ENCODE measurements around the gene HGF.

The HGF gene

DNA sequence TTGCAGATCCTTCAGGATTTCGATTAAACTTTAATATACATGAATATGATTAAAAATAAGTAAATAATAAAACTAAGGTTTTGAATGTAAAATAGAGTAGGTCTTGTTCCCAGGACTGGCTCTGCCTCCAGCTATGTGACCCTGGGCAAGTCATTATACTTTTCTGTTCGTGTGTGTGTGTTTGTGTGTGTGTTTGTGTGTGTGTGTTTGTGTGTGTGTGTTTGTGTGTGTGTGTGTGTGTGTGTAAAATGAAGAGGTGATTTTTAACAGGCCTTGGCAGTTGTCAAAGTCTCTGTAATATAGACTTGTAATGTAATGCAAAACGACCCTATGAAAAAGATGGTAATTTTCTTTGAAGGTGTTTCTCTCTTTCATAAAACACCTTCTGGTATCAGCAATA is 79.2 kb downstream of the HGF start:
- H3K27me3 ChIP-seq (ENCODE audit: control insufficient read depth in 1 of 2, insufficient read depth in 2 of 2, low read length in 2 of 2), result no peaks in the 10 kb centered on the region
- H3K27ac ChIP-seq (ENCODE audit: low read depth, low read length), result no peak overlapping the region
- H3K4me1 ChIP-seq (ENCODE audit: insufficient read depth, low read length), result no peaks in the 10 kb centered on the region
- no peak overlapping the region for H3K9ac ChIP-seq (ENCODE audit: low read length)
- H3K9me3 ChIP-seq (ENCODE audit: low read length), result no peaks in the 10 kb centered on the region
- H3K4me3 ChIP-seq (ENCODE audit: low read depth in 1 of 2, low read length in 2 of 2), result no peak overlapping the region
- H3K36me3 ChIP-seq (ENCODE audit: insufficient read depth, low read length), result no peaks in the 10 kb centered on the region

DNA sequence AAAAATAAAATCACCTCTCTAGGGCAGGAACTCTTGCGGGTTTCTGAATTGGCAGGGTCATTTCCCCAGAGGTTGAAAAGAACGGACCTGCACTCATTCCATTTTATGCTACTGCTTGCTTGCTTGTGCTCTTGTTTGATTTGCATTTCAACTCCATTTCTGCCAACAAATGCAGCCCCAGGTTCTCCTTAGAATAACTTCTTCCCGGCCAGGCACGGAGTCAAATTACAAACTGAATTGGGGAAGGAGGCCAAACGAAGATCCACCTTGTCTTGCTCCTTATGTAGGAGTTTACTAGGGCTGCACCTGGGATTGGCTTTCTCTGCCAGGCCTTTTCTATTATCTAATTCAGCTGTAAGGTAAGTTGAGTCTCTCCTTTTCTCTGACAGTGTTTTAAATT is 79.6 kb downstream of the HGF start:
- Histone ChIP-seq H3K9me3 (ENCODE audit: low read length) (no peaks in the 10 kb centered on the region), H3K27me3 (ENCODE audit: control insufficient read depth in 1 of 2, insufficient read depth in 2 of 2, low read length in 2 of 2) (no peaks in the 10 kb centered on the region), H3K9ac (ENCODE audit: low read length) (no peak overlapping the region), H3K4me3 (ENCODE audit: low read depth in 1 of 2, low read length in 2 of 2) (no peak overlapping the region), H3K4me1 (ENCODE audit: insufficient read depth, low read length) (peaks cover under 1% of the 10 kb centered on the region), H3K36me3 (ENCODE audit: insufficient read depth, low read length) (no peaks in the 10 kb centered on the region), H3K27ac (ENCODE audit: low read depth, low read length) (no peak overlapping the region)

DNA sequence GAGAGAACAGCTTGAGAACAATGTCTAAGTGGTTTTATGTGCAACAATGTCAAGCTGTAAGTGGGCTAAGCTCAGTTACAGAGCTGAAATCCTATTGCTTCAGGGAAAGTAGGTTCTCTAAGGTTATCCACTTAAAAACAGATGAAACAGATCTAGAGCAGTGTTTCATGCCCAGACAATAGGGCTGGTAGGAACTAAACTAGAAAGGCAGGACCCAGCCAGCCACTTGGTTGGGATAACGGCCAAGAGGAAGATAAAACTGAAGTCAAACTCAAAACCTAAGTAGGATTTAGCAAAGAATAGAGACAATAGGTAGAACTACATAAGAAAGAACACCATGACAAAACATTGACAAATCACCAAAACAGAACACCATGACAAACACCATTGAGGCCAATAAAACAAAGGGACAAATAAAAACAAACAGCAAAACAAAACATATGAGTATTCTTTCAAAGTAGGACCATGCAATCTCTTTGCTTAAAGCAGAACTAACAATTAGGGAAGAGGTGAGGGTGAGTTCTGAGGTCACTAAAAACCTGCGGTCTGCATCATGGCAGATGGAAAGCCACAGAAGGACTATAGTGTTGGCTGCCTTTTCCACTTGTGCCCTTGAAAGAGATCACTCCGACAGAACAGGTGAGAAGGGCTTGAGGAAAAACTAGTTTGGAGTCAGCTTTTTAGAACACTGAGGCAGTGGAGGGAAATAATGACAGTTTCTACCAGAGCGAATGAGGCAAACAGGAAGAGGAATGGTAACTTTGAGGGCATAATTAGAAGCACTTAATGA is 81.0 kb downstream of the HGF start:
- H3K4me1 ChIP-seq (ENCODE audit: insufficient read depth, low read length), result peaks cover 6% of the 10 kb centered on the region
- H3K27ac ChIP-seq (ENCODE audit: low read depth, low read length), result no peak overlapping the region
- no peak overlapping the region for H3K9ac ChIP-seq (ENCODE audit: low read length)
- no peak overlapping the region for H3K4me3 ChIP-seq (ENCODE audit: low read depth in 1 of 2, low read length in 2 of 2)
- H3K36me3 ChIP-seq (ENCODE audit: insufficient read depth, low read length), result no peaks in the 10 kb centered on the region
- no peaks in the 10 kb centered on the region for H3K9me3 ChIP-seq (ENCODE audit: low read length)
- H3K27me3 ChIP-seq (ENCODE audit: control insufficient read depth in 1 of 2, insufficient read depth in 2 of 2, low read length in 2 of 2), result no peaks in the 10 kb centered on the region

DNA sequence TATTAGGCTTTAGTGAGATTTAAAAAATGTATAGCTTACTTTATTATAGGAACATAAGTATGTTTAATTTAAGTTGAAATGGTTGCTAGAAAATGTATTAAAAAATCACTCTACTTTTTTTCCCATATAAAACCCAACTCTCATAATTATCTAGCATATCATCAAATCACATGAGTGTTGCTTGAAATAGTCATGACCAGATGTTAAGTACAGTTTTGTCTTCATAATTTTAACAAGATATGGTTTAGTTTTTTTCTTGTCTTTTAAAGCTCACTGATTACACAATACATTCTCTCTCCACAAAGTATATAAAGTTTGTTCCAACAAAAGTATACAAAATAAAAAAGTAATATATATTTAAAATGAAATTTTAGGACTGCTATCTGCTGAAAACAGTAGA is 82.8 kb downstream of the HGF start:
- no peak overlapping the region for H3K9ac ChIP-seq (ENCODE audit: low read length)
- peaks cover 6% of the 10 kb centered on the region for H3K4me1 ChIP-seq (ENCODE audit: insufficient read depth, low read length)
- H3K9me3 ChIP-seq (ENCODE audit: low read length), result no peaks in the 10 kb centered on the region
- H3K36me3 ChIP-seq (ENCODE audit: insufficient read depth, low read length), result no peaks in the 10 kb centered on the region
- no peak overlapping the region for H3K4me3 ChIP-seq (ENCODE audit: low read depth in 1 of 2, low read length in 2 of 2)
- H3K27ac ChIP-seq (ENCODE audit: low read depth, low read length), result no peak overlapping the region
- H3K27me3 ChIP-seq (ENCODE audit: control insufficient read depth in 1 of 2, insufficient read depth in 2 of 2, low read length in 2 of 2), result no peaks in the 10 kb centered on the region

DNA sequence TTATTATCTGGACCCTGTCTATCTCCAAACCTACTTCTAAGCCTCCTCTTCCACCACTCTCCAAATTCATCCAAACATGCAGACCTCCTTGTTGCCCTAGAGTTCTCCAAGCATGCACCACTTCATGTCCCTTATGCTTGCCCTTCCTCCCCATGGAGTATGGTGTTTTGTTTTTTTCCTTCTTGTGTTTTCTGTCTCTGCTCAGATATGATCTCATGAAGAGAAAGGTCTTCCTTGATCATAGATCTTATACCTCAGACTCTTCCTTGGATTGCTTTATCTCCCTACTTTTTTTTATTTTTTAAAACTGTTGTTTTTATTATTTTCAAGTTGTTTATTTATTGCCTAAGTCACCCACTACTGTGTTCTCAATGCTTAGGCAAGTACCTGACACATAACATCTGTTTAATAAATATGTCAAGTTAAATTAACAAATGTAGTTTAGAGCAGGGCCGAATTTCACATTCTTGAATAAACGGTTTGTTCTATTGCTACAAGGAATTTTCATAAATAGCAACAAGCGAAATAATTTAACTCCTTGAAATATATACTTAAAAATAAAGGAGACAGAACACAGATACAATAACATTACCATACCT is 84.5 kb downstream of the HGF start:
- H3K9ac ChIP-seq (ENCODE audit: low read length), result no peak overlapping the region
- H3K27me3 ChIP-seq (ENCODE audit: control insufficient read depth in 1 of 2, insufficient read depth in 2 of 2, low read length in 2 of 2), result no peaks in the 10 kb centered on the region
- no peak overlapping the region for H3K4me3 ChIP-seq (ENCODE audit: low read depth in 1 of 2, low read length in 2 of 2)
- no peak overlapping the region for H3K27ac ChIP-seq (ENCODE audit: low read depth, low read length)
- H3K9me3 ChIP-seq (ENCODE audit: low read length), result no peaks in the 10 kb centered on the region
- H3K36me3 ChIP-seq (ENCODE audit: insufficient read depth, low read length), result no peaks in the 10 kb centered on the region
- H3K4me1 ChIP-seq (ENCODE audit: insufficient read depth, low read length), result peaks cover 6% of the 10 kb centered on the region

DNA sequence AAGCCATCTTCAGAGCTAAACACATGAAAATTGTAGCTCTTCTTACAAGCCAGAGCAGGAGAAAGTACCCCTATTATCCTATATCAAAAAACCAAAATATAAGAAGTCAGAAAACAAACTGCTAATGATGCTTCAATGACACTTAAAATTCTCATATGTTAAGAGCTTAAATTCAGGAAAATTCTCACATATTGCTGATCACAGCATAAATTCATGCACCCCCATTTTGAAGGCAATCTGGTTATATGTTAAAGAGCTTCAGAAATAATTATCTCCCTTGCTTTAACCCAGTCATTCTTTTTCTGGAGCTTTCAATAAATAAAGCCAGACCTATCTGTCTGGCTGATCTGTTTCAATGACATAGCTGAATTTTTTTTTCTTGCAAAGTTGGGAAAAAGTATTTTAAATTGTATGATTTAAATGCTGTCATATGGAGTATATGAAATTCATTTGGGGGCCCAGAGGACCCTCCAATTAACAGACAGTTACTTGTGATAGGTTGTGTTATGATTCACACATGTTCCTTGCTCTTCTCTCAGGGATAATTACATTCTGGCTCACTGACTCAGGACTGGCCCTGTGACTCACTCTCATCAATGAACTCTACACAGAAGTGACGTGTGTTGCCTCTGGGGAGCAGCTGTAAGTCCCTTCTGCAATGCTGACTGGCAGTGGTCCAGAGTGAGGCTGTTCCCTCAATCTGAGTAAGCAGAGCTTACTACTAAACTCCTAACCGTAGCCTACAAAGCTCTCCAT is 85.2 kb downstream of the HGF start:
- no peak overlapping the region for H3K9ac ChIP-seq (ENCODE audit: low read length)
- H3K36me3 ChIP-seq (ENCODE audit: insufficient read depth, low read length), result no peaks in the 10 kb centered on the region
- no peak overlapping the region for H3K4me3 ChIP-seq (ENCODE audit: low read depth in 1 of 2, low read length in 2 of 2)
- no peaks in the 10 kb centered on the region for H3K9me3 ChIP-seq (ENCODE audit: low read length)
- H3K27ac ChIP-seq (ENCODE audit: low read depth, low read length), result no peak overlapping the region
- H3K27me3 ChIP-seq (ENCODE audit: control insufficient read depth in 1 of 2, insufficient read depth in 2 of 2, low read length in 2 of 2), result no peaks in the 10 kb centered on the region
- H3K4me1 ChIP-seq (ENCODE audit: insufficient read depth, low read length), result peaks cover 6% of the 10 kb centered on the region

DNA sequence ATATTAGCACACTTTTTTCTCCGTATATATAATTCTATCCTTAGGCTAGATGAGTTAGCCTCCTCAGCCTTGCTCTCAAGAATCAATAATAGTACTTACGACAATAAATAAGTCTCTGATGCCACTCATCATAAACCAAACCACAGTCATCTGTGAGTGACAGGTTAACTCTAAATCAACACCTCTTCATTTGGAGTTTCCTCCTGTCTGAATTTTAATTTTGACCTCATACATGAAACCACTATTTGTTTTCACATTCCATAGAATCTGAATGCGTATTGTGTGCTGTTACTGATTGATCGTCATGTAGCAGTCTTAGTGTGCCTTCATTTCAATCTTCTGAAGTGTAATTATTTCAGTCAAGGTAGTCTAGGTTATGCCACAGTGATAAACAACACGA is 85.8 kb downstream of the HGF start:
- no peak overlapping the region for H3K4me3 ChIP-seq (ENCODE audit: low read depth in 1 of 2, low read length in 2 of 2)
- H3K9me3 ChIP-seq (ENCODE audit: low read length), result no peaks in the 10 kb centered on the region
- H3K27me3 ChIP-seq (ENCODE audit: control insufficient read depth in 1 of 2, insufficient read depth in 2 of 2, low read length in 2 of 2), result no peaks in the 10 kb centered on the region
- H3K27ac ChIP-seq (ENCODE audit: low read depth, low read length), result no peak overlapping the region
- H3K4me1 ChIP-seq (ENCODE audit: insufficient read depth, low read length), result peaks cover 6% of the 10 kb centered on the region
- no peaks in the 10 kb centered on the region for H3K36me3 ChIP-seq (ENCODE audit: insufficient read depth, low read length)
- H3K9ac ChIP-seq (ENCODE audit: low read length), result no peak overlapping the region

DNA sequence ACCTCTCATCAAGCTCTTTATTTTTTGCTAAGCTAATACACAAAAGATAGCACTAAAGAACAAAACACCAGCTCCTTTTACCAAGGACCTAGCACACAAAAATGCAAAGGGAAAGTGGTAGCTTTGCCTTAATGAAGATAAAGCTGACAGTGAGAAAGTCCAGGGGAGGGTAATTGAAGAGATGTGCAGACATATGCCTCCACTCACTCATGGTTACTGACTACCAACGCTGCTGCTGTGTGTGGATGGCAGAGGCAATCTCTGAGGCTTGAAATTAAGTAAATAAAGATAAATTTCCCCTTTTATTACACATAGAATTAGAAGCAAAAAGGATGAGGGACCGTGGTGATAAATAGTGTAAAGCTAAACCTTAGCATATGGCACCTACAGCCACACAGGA is 87.0 kb downstream of the HGF start:
- H3K27me3 ChIP-seq (ENCODE audit: control insufficient read depth in 1 of 2, insufficient read depth in 2 of 2, low read length in 2 of 2), result no peaks in the 10 kb centered on the region
- no peak overlapping the region for H3K9ac ChIP-seq (ENCODE audit: low read length)
- H3K9me3 ChIP-seq (ENCODE audit: low read length), result no peaks in the 10 kb centered on the region
- H3K4me1 ChIP-seq (ENCODE audit: insufficient read depth, low read length), result peaks cover 6% of the 10 kb centered on the region
- H3K36me3 ChIP-seq (ENCODE audit: insufficient read depth, low read length), result no peaks in the 10 kb centered on the region
- H3K4me3 ChIP-seq (ENCODE audit: low read depth in 1 of 2, low read length in 2 of 2), result no peak overlapping the region
- no peak overlapping the region for H3K27ac ChIP-seq (ENCODE audit: low read depth, low read length)

DNA sequence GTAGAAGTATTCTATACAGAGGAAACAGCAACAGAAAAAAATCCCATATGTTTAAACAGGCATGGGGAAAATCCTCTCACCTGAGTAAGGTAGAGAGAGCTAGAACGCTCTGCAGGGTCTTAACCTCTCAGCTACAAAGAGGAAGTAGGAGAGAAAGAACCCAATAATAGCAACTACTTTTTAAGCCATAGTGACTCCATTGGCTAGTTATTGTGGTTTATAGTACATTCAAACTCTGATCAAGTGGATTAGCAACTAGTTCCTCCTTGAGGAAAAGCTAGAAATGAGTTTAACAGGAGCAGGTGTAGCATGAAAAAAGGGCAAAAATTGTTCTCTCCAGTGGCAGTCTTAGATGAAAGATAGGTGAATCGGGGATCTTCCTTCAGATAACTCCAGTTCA is 89.7 kb downstream of the HGF start:
- no peaks in the 10 kb centered on the region for H3K9me3 ChIP-seq (ENCODE audit: low read length)
- no peaks in the 10 kb centered on the region for H3K27me3 ChIP-seq (ENCODE audit: control insufficient read depth in 1 of 2, insufficient read depth in 2 of 2, low read length in 2 of 2)
- H3K36me3 ChIP-seq (ENCODE audit: insufficient read depth, low read length), result no peaks in the 10 kb centered on the region
- no peak overlapping the region for H3K4me3 ChIP-seq (ENCODE audit: low read depth in 1 of 2, low read length in 2 of 2)
- no peak overlapping the region for H3K9ac ChIP-seq (ENCODE audit: low read length)
- peaks cover 4% of the 10 kb centered on the region for H3K4me1 ChIP-seq (ENCODE audit: insufficient read depth, low read length)
- H3K27ac ChIP-seq (ENCODE audit: low read depth, low read length), result no peak overlapping the region

DNA sequence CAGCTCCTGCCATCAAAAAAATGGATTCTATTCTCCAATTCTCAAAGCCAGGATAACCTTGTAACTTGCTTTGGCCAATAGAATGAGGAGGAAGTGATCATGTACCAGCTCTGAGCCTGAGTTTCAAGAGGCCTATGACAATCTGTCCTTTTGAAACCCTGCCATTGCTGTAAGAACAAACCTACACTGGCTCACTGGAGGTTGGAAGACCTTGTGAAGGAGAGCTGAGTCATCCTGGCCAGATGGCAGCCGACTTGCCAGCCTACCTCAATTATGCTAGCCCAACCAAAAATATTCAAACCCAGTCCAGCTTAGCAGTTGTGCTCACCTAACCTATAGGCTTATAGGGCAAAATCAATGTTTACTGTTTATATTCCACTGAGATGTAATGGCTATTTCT is 93.0 kb downstream of the HGF start:
- Histone ChIP-seq H3K27me3 (ENCODE audit: control insufficient read depth in 1 of 2, insufficient read depth in 2 of 2, low read length in 2 of 2) (no peaks in the 10 kb centered on the region), H3K27ac (ENCODE audit: low read depth, low read length) (no peak overlapping the region), H3K4me3 (ENCODE audit: low read depth in 1 of 2, low read length in 2 of 2) (no peak overlapping the region), H3K9ac (ENCODE audit: low read length) (no peak overlapping the region), H3K9me3 (ENCODE audit: low read length) (no peaks in the 10 kb centered on the region), H3K36me3 (ENCODE audit: insufficient read depth, low read length) (no peaks in the 10 kb centered on the region), H3K4me1 (ENCODE audit: insufficient read depth, low read length) (no peaks in the 10 kb centered on the region)

DNA sequence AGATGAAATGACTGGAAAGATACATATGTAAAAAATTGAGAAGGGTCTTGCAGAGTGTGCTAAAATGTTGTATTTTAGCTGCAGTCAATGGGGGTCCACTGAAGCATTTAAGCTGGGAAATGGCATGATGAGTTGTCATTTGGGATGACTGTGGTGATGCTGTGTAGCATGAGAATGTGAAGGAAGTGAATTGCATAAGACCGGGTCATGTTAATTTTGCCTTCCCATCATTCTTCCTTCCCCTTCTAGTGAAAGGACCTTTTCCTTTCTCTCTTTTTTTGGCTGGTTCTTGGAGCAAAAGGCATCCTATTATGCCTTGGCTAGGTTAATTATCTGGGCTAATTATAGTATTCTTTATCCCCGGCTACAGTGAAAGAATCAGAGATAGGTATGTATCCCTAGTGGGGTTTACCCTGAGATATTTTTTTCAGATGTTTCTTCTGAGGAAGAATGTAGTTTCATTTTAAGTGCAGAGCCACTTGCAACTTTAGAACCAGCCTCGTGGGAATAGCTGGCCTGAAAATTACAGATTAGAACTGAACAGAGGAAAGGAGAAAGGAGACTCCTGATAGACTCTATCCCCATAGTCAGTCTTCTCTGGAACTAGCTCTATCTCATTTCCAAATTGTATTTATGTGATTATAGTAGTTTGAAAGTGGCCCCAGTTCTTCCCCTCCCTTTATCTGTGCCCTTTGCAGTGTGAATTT is 93.6 kb downstream of the HGF start:
- Histone ChIP-seq H3K9me3 (ENCODE audit: low read length) (no peaks in the 10 kb centered on the region), H3K36me3 (ENCODE audit: insufficient read depth, low read length) (no peaks in the 10 kb centered on the region), H3K4me3 (ENCODE audit: low read depth in 1 of 2, low read length in 2 of 2) (no peak overlapping the region), H3K9ac (ENCODE audit: low read length) (no peak overlapping the region), H3K4me1 (ENCODE audit: insufficient read depth, low read length) (no peaks in the 10 kb centered on the region), H3K27ac (ENCODE audit: low read depth, low read length) (no peak overlapping the region), H3K27me3 (ENCODE audit: control insufficient read depth in 1 of 2, insufficient read depth in 2 of 2, low read length in 2 of 2) (no peaks in the 10 kb centered on the region)

All from muscle layer of colon (tissue), 2 donors.